H1 (cell line): ENCODE results near the gene TNFSF4. TPM values are rescaled to one million over a fixed set of nuclear protein-coding genes. Genes with fewer than 3 reads are reported as not detected.

Experiments
- CTCF ChIA-PET: fragments of 300-600 bp; sonication (Branson Sonifier 250); formaldehyde crosslinking; loops from one replicate; lab custom pipeline; 2021; ENCODE audit not compliant: partially characterized antibody; lab: Charles Lee
- POLR2A ChIA-PET: fragments of 300-600 bp; sonication (Branson Sonifier 250); formaldehyde crosslinking; loops from one replicate; lab custom pipeline; 2021; ENCODE audit warnings: inconsistent platforms; ENCODE audit not compliant: partially characterized antibody; lab: Charles Lee
- DNase-seq, 2 experiments: peaks; one replicate each; pipeline versions ENCODE4 v3.0.0 to v3.0.0-alpha.2; 2010 to 2022; ENCODE audit warnings: low spot score in 2 of 2, low read depth in 1 of 2, mixed read lengths in 1 of 2
- FAIRE-seq: peaks from 2 replicates; lab custom pipeline; 2011; peaks lifted over from hg19 to GRCh38; lab: Jason Lieb, UNC
- H2AFZ ChIP-seq: 2 replicates; pipeline ENCODE4 v1.8.1; 2012; ENCODE audit warnings: low read length, inconsistent platforms
- H2AK5ac ChIP-seq: 2 replicates; pipeline ENCODE4 v1.6.1; 2013; ENCODE audit warnings: low read depth, low read length
- H2BK120ac ChIP-seq: replicated peaks from 2 replicates; pipeline ENCODE3; 2013; ENCODE audit warnings: low read depth, low read length, inconsistent platforms
- H2BK12ac ChIP-seq: 2 replicates; pipeline ENCODE4 v1.6.1; 2013; ENCODE audit warnings: low read depth, low read length
- H2BK15ac ChIP-seq: 2 replicates; pipeline ENCODE4 v1.6.1; 2013; ENCODE audit warnings: low read length
- H2BK20ac ChIP-seq: 2 replicates; pipeline ENCODE4 v1.6.1; 2013; ENCODE audit warnings: low read length
- H2BK5ac ChIP-seq: 2 replicates; pipeline ENCODE4 v1.6.1; 2013; ENCODE audit warnings: low read depth, low read length
- H3K14ac ChIP-seq: 2 replicates; pipeline ENCODE4 v1.6.1; 2013; ENCODE audit warnings: inconsistent platforms; ENCODE audit not compliant: insufficient read length
- H3K18ac ChIP-seq: 2 replicates; pipeline ENCODE4 v1.6.1; 2013; ENCODE audit warnings: low read length; ENCODE audit errors: extremely low read depth
- H3K23ac ChIP-seq: 2 replicates; pipeline ENCODE4 v1.6.1; 2013; ENCODE audit warnings: inconsistent platforms; ENCODE audit not compliant: insufficient read length
- H3K23me2 ChIP-seq: 2 replicates; pipeline ENCODE4 v1.6.1; 2013; ENCODE audit warnings: low read depth, low read length
- H3K27ac ChIP-seq: 2 replicates; pipeline ENCODE4 v1.6.1; 2011; ENCODE audit warnings: low read depth, low read length, inconsistent platforms
- H3K27me3 ChIP-seq, 4 experiments: replicated peaks in 1 of 4; 1 replicate in 1 of 4; 2 replicates in 3 of 4; pipeline versions ENCODE4 v1.6.1 to v1.8.1; 2011 to 2013; ENCODE audit warnings: low read length in 3 of 4, mild to moderate bottlenecking in 3 of 4, inconsistent platforms in 2 of 4, mixed read lengths in 2 of 4, moderate library complexity in 1 of 4; ENCODE audit not compliant: control insufficient read depth in 3 of 4, insufficient read depth in 3 of 4; ENCODE audit errors: extremely low read depth in 1 of 4
- H3K36me3 ChIP-seq, 4 experiments: 2 replicates each; pipeline versions ENCODE4 v1.6.1 to v1.8.1; 2011 to 2013; ENCODE audit warnings: mild to moderate bottlenecking in 4 of 4, low read length in 3 of 4, moderate library complexity in 2 of 4, control low read depth in 1 of 4, inconsistent platforms in 1 of 4; ENCODE audit not compliant: insufficient read depth in 4 of 4, control insufficient read depth in 2 of 4
- H3K4ac ChIP-seq: replicated peaks from 2 replicates; pipeline ENCODE3; 2013; ENCODE audit warnings: low read length, low read depth, mixed read lengths, inconsistent platforms; ENCODE audit not compliant: insufficient read length
- H3K4me1 ChIP-seq, 4 experiments: replicated peaks in 1 of 4; 1 replicate in 1 of 4; 2 replicates in 3 of 4; pipeline versions ENCODE4 v1.6.1 to v1.8.1; 2011 to 2013; ENCODE audit warnings: low read length in 3 of 4, inconsistent platforms in 2 of 4, mixed read lengths in 1 of 4; ENCODE audit not compliant: insufficient read depth in 4 of 4, control insufficient read depth in 3 of 4
- H3K4me2 ChIP-seq, 2 experiments: 2 replicates each; pipeline versions ENCODE4 v1.6.1 to v1.8.1; 2011 to 2013; ENCODE audit warnings: low read depth in 2 of 2, low read length in 2 of 2, control low read depth in 1 of 2, inconsistent platforms in 1 of 2, mild to moderate bottlenecking in 1 of 2; ENCODE audit not compliant: insufficient read depth in 1 of 2
- H3K4me3 ChIP-seq, 4 experiments: fragments of 200-600, 300-600 bp in 1 of 4; sonication (generic), shearing (Covaris generic), sonication (Bioruptor Twin) in 1 of 4; 2 replicates each; pipeline versions ENCODE4 v1.5.1 to v1.8.1; 2011 to 2016; ENCODE audit warnings: low read length in 4 of 4, low read depth in 3 of 4, control low read depth in 2 of 4, inconsistent platforms in 2 of 4, mild to moderate bottlenecking in 2 of 4, mixed read lengths in 1 of 4, moderate library complexity in 1 of 4; ENCODE audit not compliant: insufficient read depth in 2 of 4; ENCODE audit errors: extremely low read depth in 1 of 4
- H3K56ac ChIP-seq: replicated peaks from 2 replicates; pipeline ENCODE3; 2013; ENCODE audit warnings: low read depth, mild to moderate bottlenecking, mixed read lengths, low read length, inconsistent platforms; ENCODE audit not compliant: insufficient read length
- H3K79me1 ChIP-seq: 2 replicates; pipeline ENCODE4 v1.6.1; 2013; ENCODE audit warnings: low read depth, low read length, control low read depth
- H3K79me2 ChIP-seq, 2 experiments: 2 replicates each; pipeline versions ENCODE4 v1.6.1 to v1.8.1; 2012 to 2013; ENCODE audit warnings: low read length in 2 of 2, mild to moderate bottlenecking in 2 of 2, inconsistent platforms in 1 of 2; ENCODE audit not compliant: insufficient read depth in 2 of 2, control insufficient read depth in 1 of 2
- H3K9ac ChIP-seq, 4 experiments: replicated peaks in 1 of 4; 1 replicate in 1 of 4; 2 replicates in 3 of 4; pipeline versions ENCODE4 v1.6.1 to v1.8.1; 2011 to 2013; ENCODE audit warnings: low read depth in 3 of 4, low read length in 3 of 4, control low read depth in 2 of 4, mild to moderate bottlenecking in 2 of 4, moderate library complexity in 2 of 4, inconsistent platforms in 1 of 4; ENCODE audit errors: extremely low read depth in 1 of 4
- H3K9me3 ChIP-seq, 2 experiments: 2 replicates each; pipeline versions ENCODE4 v1.6.1 to v1.8.1; 2012 to 2013; ENCODE audit warnings: mild to moderate bottlenecking in 2 of 2, moderate library complexity in 2 of 2, control low read depth in 1 of 2, inconsistent platforms in 1 of 2, low read depth in 1 of 2, low read length in 1 of 2, mixed read lengths in 1 of 2; ENCODE audit not compliant: insufficient read depth in 2 of 2
- H4K20me1 ChIP-seq, 2 experiments: replicated peaks in 1 of 2; 2 replicates each; pipeline versions ENCODE3 to v1.8.1; 2011 to 2013; ENCODE audit warnings: inconsistent platforms in 2 of 2, low read length in 2 of 2, mild to moderate bottlenecking in 1 of 2; ENCODE audit not compliant: insufficient read depth in 2 of 2, control insufficient read depth in 1 of 2
- H4K5ac ChIP-seq: 2 replicates; pipeline ENCODE4 v1.6.1; 2013; ENCODE audit warnings: low read length, low read depth, mixed read lengths, inconsistent platforms; ENCODE audit not compliant: insufficient read length
- H4K8ac ChIP-seq: 2 replicates; pipeline ENCODE4 v1.8.0; 2013; ENCODE audit warnings: mild to moderate bottlenecking, moderate library complexity, low read length, inconsistent platforms; ENCODE audit not compliant: insufficient read depth; ENCODE audit errors: extremely low read depth
- H4K91ac ChIP-seq: replicated peaks from 2 replicates; pipeline ENCODE3; 2013; ENCODE audit warnings: low read length, mixed read lengths, inconsistent platforms; ENCODE audit not compliant: insufficient read length
- ATF3 ChIP-seq: IDR thresholded peaks from 2 replicates; pipeline ENCODE4 v1.6.1; 2011; ENCODE audit warnings: low read depth, mild to moderate bottlenecking, low read length; ENCODE audit not compliant: insufficient read depth
- BACH1 ChIP-seq: IDR thresholded peaks from 2 replicates; pipeline ENCODE4 v1.6.1; 2012; ENCODE audit warnings: low read length, improper control_type of control experiment
- CBX5 ChIP-seq: fragments of 300-800, 300-1000 bp; sonication (generic); IDR thresholded peaks from 2 replicates; pipeline ENCODE4 v1.7.1; 2016; ENCODE audit warnings: antibody characterized with exemption, low read length, low read depth
- CHD2 ChIP-seq: IDR thresholded peaks from 2 replicates; pipeline ENCODE4 v1.6.1; 2012; ENCODE audit warnings: low read length, improper control_type of control experiment
- CREB1 ChIP-seq: IDR thresholded peaks from 2 replicates; pipeline ENCODE4 v1.6.1; 2012; ENCODE audit warnings: inconsistent platforms
- CTBP2 ChIP-seq: IDR thresholded peaks from 2 replicates; pipeline ENCODE4 v1.7.0; 2011; ENCODE audit warnings: borderline replicate concordance, mild to moderate bottlenecking, moderate library complexity, mixed read lengths, low read length; ENCODE audit not compliant: insufficient read depth, insufficient read length
- JUND ChIP-seq: IDR thresholded peaks from 2 replicates; pipeline ENCODE4 v1.6.1; 2011; ENCODE audit warnings: mild to moderate bottlenecking, improper control_type of control experiment, low read length
- MAFK ChIP-seq: IDR thresholded peaks from 2 replicates; pipeline ENCODE4 v1.6.1; 2012; ENCODE audit warnings: low read depth, mild to moderate bottlenecking, improper control_type of control experiment, low read length
- POLR2A ChIP-seq, 2 experiments: IDR thresholded peaks; 1 replicate in 1 of 2; 2 replicates in 1 of 2; pipeline ENCODE4 v1.6.1; 2011; ENCODE audit warnings: low read depth in 2 of 2, low read length in 2 of 2, mild to moderate bottlenecking in 2 of 2; ENCODE audit errors: control extremely low read depth in 1 of 2
- POU5F1 ChIP-seq: IDR thresholded peaks from 2 replicates; pipeline ENCODE4 v1.6.1; 2011; ENCODE audit warnings: low read depth, mild to moderate bottlenecking, low read length, moderate library complexity
- RAD21 ChIP-seq, 2 experiments: IDR thresholded peaks in 1 of 2; conservative IDR thresholded peaks in 1 of 2; 2 replicates each; pipeline ENCODE4 v1.6.1; 2011; ENCODE audit warnings: low read depth in 2 of 2, low read length in 2 of 2, improper control_type of control experiment in 1 of 2, inconsistent platforms in 1 of 2, mild to moderate bottlenecking in 1 of 2, moderate library complexity in 1 of 2
- RFX5 ChIP-seq: IDR thresholded peaks from 2 replicates; pipeline ENCODE4 v1.6.1; 2011; ENCODE audit warnings: low read depth, low read length, improper control_type of control experiment, borderline replicate concordance
- SAP30 ChIP-seq: fragments of 300-600 bp; sonication (generic); IDR thresholded peaks from 2 replicates; pipeline ENCODE4 v1.7.1; 2012; ENCODE audit warnings: low read length, moderate library complexity, mild to moderate bottlenecking, inconsistent platforms; ENCODE audit not compliant: insufficient read depth, insufficient replicate concordance
- YY1 ChIP-seq: IDR thresholded peaks from 2 replicates; pipeline ENCODE4 v1.6.1; 2011; ENCODE audit warnings: low read depth, mild to moderate bottlenecking, low read length
- ZNF274 ChIP-seq: IDR thresholded peaks from 2 replicates; pipeline ENCODE4 v1.7.0; 2012; ENCODE audit warnings: low read length, borderline replicate concordance; ENCODE audit errors: extremely low read depth
- WGBS, 2 experiments: shearing (Covaris generic) in 1 of 2; methylation state at CpG; one replicate each; pipeline versions ENCODE4 v1.1.6 to v1.1.7; 2013 to 2015; ENCODE audit warnings: low lambda C conversion rate in 2 of 2, mixed read lengths in 2 of 2, inconsistent platforms in 1 of 2, low coverage in 1 of 2, missing lambda C conversion rate in 1 of 2; ENCODE audit not compliant: insufficient replicate concordance in 2 of 2, insufficient coverage in 1 of 2, insufficient read length in 1 of 2; ENCODE audit errors: extremely low coverage in 1 of 2, missing lambda C conversion rate in 1 of 2; 5-methylcytosine and 5-hydroxymethylcytosine counted together
- polyA plus RNA-seq, 7 experiments: library from polyadenylated mRNA; depleted of rRNA in 3 of 7; stranded (reverse) in 5 of 7; unstranded in 2 of 7; fragments of >200 nt in 5 of 7; fragments of 200-250 nt in 2 of 7; gene quantifications; 1 replicate in 5 of 7; 2 replicates in 1 of 7; 4 replicates in 1 of 7; pipeline versions ENCODE4 v1.2.1 to v1.2.3, GENCODE V29; 2011 to 2013; ENCODE audit warnings: missing spikeins in 2 of 7, mixed read lengths in 2 of 7
- total RNA-seq: library from RNA; stranded (reverse); fragmentation: NEBNext Ultra II Directional; extraction: Animal tissue kit (Norgen Biotek cat#: 25700); gene quantifications from 2 replicates; pipeline ENCODE4 v1.2.1, GENCODE V29; 2021

Gene TNFSF4
- total and polyA plus RNA-seq, 2 of the 8 experiments (the other 6 are each of a cell fraction or from before 2014, with no cell fraction given) = 0.54 to 0.63 TPM

DNA sequence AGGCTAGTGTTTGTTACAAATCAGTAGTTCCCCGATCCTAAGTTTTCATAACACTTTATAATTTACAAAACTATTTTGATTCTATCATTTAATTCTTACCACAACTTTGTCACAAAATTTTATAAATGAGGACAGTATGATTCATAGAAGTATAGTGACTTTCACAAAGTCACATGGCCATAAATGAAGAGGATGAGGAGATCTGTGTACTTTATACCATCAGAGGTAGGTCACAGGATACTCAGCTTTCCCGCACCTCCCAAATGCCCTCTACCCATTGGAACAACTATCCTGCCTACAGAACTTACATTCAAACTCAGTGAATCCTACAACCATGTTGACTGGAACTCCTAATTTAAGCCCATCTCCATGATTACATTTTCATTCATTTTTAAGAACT is 56.3 kb downstream of the TNFSF4 start:
- Histone ChIP-seq H2BK120ac (no peak overlapping the region), H2AFZ (no peak overlapping the region), H3K14ac (no peak overlapping the region), H3K9me3 (peaks cover 8 to 20% of the 10 kb centered on the region in 2 experiments; a peak in 3 of 4 replicates), H3K27ac (no peak overlapping the region), H2BK5ac (no peak overlapping the region), H3K4me3 (no peak overlapping the region), H3K36me3 (no peaks in the 10 kb centered on the region), H2BK15ac (no peak overlapping the region), H3K18ac (no peak overlapping the region), H3K9ac (no peak overlapping the region), H4K5ac (no peak overlapping the region), H3K56ac (no peak overlapping the region), H3K79me2 (no peaks in the 10 kb centered on the region), H2AK5ac (no peak overlapping the region), H3K27me3 (no peaks in the 10 kb centered on the region), H4K20me1 (no peaks in the 10 kb centered on the region), H3K23me2 (no peaks in the 10 kb centered on the region), H2BK20ac (no peak overlapping the region), H3K79me1 (no peaks in the 10 kb centered on the region), H3K4me2 (no peak overlapping the region), H4K91ac (no peak overlapping the region), H3K4ac (no peak overlapping the region), H3K4me1 (no peaks in the 10 kb centered on the region), H2BK12ac (no peak overlapping the region), H3K23ac (no peak overlapping the region), H4K8ac (no peak overlapping the region)
- DNase-seq (no peak), FAIRE-seq (no peak)
- ChIA-PET POLR2A (no interaction called here), CTCF (no interaction called here)
- 68% methylated on average over 2 of the region's 2 CpGs; no CpG with 5 or more reads in 1 of the 2 experiments for WGBS, 2 experiments
- TF ChIP-seq MAFK (no peak), YY1 (no peak), RAD21 (IDR thresholded peaks at IDR 0.05 in 1 of 2, conservative IDR thresholded peaks at IDR 0.05 in 1 of 2; ENCODE audit: low read depth in 2 of 2, low read length in 2 of 2) (no peak), SAP30 (no peak), POU5F1 (no peak), POLR2A (IDR thresholded peaks at IDR 0.05; ENCODE audit: control extremely low read depth in 1 of 2, low read depth in 2 of 2, low read length in 2 of 2) (no peak), ATF3 (no peak), CTBP2 (no peak), CBX5 (no peak), BACH1 (no peak), ZNF274 (no peak), CHD2 (no peak), CREB1 (no peak), JUND (no peak), RFX5 (no peak)
